ENCODE data around the gene MELTF. TPM values are rescaled to one million over a fixed set of nuclear protein-coding genes. Genes with fewer than 3 reads are reported as not detected.

The MELTF gene
- total and polyA plus RNA-seq, 2 of the 13 experiments (the other 11 are each of a cell fraction or from before 2014, with no cell fraction given) = 3.2 to 7.5 TPM

GRCh38 chr3:197029511-197030167, at the start of gene MELTF (continued):
- TF ChIP-seq ATF3 (CRISPR knock-in tag; IDR thresholded peaks at IDR 0.05) (no peak), EZH2 (conservative IDR thresholded peaks at IDR 0.05; ENCODE audit: low read depth, low read length) (no peak), CTCF (CRISPR knock-in tag; IDR thresholded peaks at IDR 0.05) (peak; percentile 74), MAZ (IDR thresholded peaks at IDR 0.05; ENCODE audit: borderline replicate concordance, low read depth, low read length) (no peak; the same call in 1 of the 2 replicates), MAZ (CRISPR knock-in tag; IDR thresholded peaks at IDR 0.05; ENCODE audit: low read depth) (peak; percentile 37; the same call in 1 of the 2 replicates), SSRP1 (CRISPR knock-in tag; IDR thresholded peaks at IDR 0.05) (no peak), ZHX1 (CRISPR knock-in tag; IDR thresholded peaks at IDR 0.05; ENCODE audit: low read depth) (no peak), ZBTB46 (CRISPR knock-in tag; IDR thresholded peaks at IDR 0.05; ENCODE audit: borderline replicate concordance) (no peak), ZSCAN12 (CRISPR knock-in tag; IDR thresholded peaks at IDR 0.05) (no peak), ADNP (CRISPR knock-in tag; IDR thresholded peaks at IDR 0.05) (no peak), FOXO4 (CRISPR knock-in tag; conservative IDR thresholded peaks at IDR 0.05) (no peak), SNAPC4 (CRISPR knock-in tag; IDR thresholded peaks at IDR 0.05) (no peak), ASH2L (IDR thresholded peaks at IDR 0.05; ENCODE audit: insufficient read length, low read depth, low read length) (no peak), TEAD3 (CRISPR knock-in tag; optimal IDR thresholded peaks at IDR 0.05; ENCODE audit: borderline replicate concordance) (peak; percentile 40), YEATS4 (CRISPR knock-in tag; IDR thresholded peaks at IDR 0.05; ENCODE audit: borderline replicate concordance) (peak; percentile 46; the same call in 1 of the 2 replicates)

Data from HepG2 (cell line).